Stomach smooth muscle (tissue), 2 donors: ENCODE data around the gene SEMA3F.
"Not testable (repeated sequence)": the region's sequence is repeated elsewhere in the genome, so short reads cannot be mapped to it uniquely, and the experiment has no call there.

Source experiments
- H3K27ac ChIP-seq: one replicate; pipeline ENCODE4 v1.7.0; 2013; ENCODE audit warnings: mild to moderate bottlenecking, low read length, inconsistent platforms
- H3K27me3 ChIP-seq, 2 donors: one replicate each; pipeline ENCODE4 v1.7.0; 2013; ENCODE audit warnings: low read length in 2 of 2; ENCODE audit not compliant: insufficient read depth in 2 of 2, control insufficient read depth in 1 of 2
- H3K36me3 ChIP-seq, 2 donors: one replicate each; pipeline ENCODE4 v1.7.0; 2013; ENCODE audit warnings: low read length in 2 of 2; ENCODE audit not compliant: control insufficient read depth in 2 of 2, insufficient read depth in 2 of 2
- H3K4me1 ChIP-seq: one replicate; pipeline ENCODE4 v1.7.0; 2013; ENCODE audit warnings: low read length; ENCODE audit not compliant: control insufficient read depth, insufficient read depth
- H3K4me3 ChIP-seq, 2 donors: one replicate each; pipeline ENCODE4 v1.7.0; 2013; ENCODE audit warnings: low read length in 2 of 2
- H3K9ac ChIP-seq, 2 donors: one replicate each; pipeline ENCODE4 v1.7.0; 2013; ENCODE audit warnings: low read length in 2 of 2, mild to moderate bottlenecking in 1 of 2
- H3K9me3 ChIP-seq, 2 donors: one replicate each; pipeline ENCODE4 v1.7.0; 2013; ENCODE audit warnings: low read length in 2 of 2; ENCODE audit not compliant: control insufficient read depth in 2 of 2
- donor health status: healthy.
- donor health status: Pancreatic carcinoma.

Gene SEMA3F

GRCh38 chr3:50203809-50204803 is 49.0 kb downstream of the SEMA3F start:
- Histone ChIP-seq H3K4me1 (peaks cover 10% of the 10 kb centered on the region), H3K9ac (no peak overlapping the region), H3K36me3 (no peaks in the 10 kb centered on the region), H3K27ac (no peak overlapping the region), H3K4me3 (no peak overlapping the region), H3K9me3 (no peaks in the 10 kb centered on the region), H3K27me3 (peaks cover 48 to 55% of the 10 kb centered on the region in 2 donors)

- H3K27ac ChIP-seq = no peak within 1 kb of the TSS
- no peaks in the 10 kb centered on the region for H3K36me3 ChIP-seq
- H3K4me1 ChIP-seq = peaks cover 10% of the 10 kb centered on the region
- no peaks in the 10 kb centered on the region for H3K9me3 ChIP-seq
- H3K27me3 ChIP-seq = peaks cover 48 to 55% of the 10 kb centered on the region in 2 donors
- H3K4me3 ChIP-seq = peak within 1 kb of the TSS in 1 of 2 donors; percentile 64
- no peak within 1 kb of the TSS for H3K9ac ChIP-seq
Observed at GRCh38 chr3:50204804-50205412, 49.8 kb downstream of the SEMA3F start, which contains the start of gene SLC38A3. SLC38A3 (plus strand) TSS chr3:50205271; CDS start chr3:50214200, 8,929 bp downstream.

GRCh38 chr3:50205413-50206276 is 50.5 kb downstream of the SEMA3F start:
- peak overlapping the region in 1 of 2 donors; percentile 64 for H3K4me3 ChIP-seq
- no peak overlapping the region for H3K27ac ChIP-seq
- no peaks in the 10 kb centered on the region for H3K9me3 ChIP-seq
- no peak overlapping the region for H3K9ac ChIP-seq
- H3K4me1 ChIP-seq = peaks cover 10% of the 10 kb centered on the region
- no peaks in the 10 kb centered on the region for H3K36me3 ChIP-seq
- H3K27me3 ChIP-seq = peaks cover 48 to 55% of the 10 kb centered on the region in 2 donors

- H3K9me3 ChIP-seq = no peaks in the 10 kb centered on the region
- H3K9ac ChIP-seq = no peak overlapping the region
- H3K4me1 ChIP-seq = peaks cover 10% of the 10 kb centered on the region
- H3K27me3 ChIP-seq = peaks cover 30 to 37% of the 10 kb centered on the region in 2 donors
- no peaks in the 10 kb centered on the region for H3K36me3 ChIP-seq
- H3K4me3 ChIP-seq = no peak overlapping the region
- no peak overlapping the region for H3K27ac ChIP-seq
Observed at GRCh38 chr3:50207359-50208042, 52.4 kb downstream of the SEMA3F start.

GRCh38 chr3:50208677-50209344 is 53.7 kb downstream of the SEMA3F start:
- H3K4me1 ChIP-seq = peaks cover 10% of the 10 kb centered on the region
- no peak overlapping the region for H3K27ac ChIP-seq
- H3K9ac ChIP-seq = no peak overlapping the region
- no peaks in the 10 kb centered on the region for H3K36me3 ChIP-seq
- H3K9me3 ChIP-seq = no peaks in the 10 kb centered on the region
- H3K27me3 ChIP-seq = peaks cover 17 to 24% of the 10 kb centered on the region in 2 donors
- no peak overlapping the region for H3K4me3 ChIP-seq

- no peaks in the 10 kb centered on the region for H3K36me3 ChIP-seq
- H3K27ac ChIP-seq = no peak overlapping the region
- H3K4me1 ChIP-seq = peaks cover 7% of the 10 kb centered on the region
- H3K27me3 ChIP-seq = peaks cover 7 to 13% of the 10 kb centered on the region in 2 donors
- no peaks in the 10 kb centered on the region for H3K9me3 ChIP-seq
- no peak overlapping the region for H3K9ac ChIP-seq
- H3K4me3 ChIP-seq = no peak overlapping the region
Observed at GRCh38 chr3:50210176-50210509, 55.0 kb downstream of the SEMA3F start.

GRCh38 chr3:50210510-50211367 is 55.6 kb downstream of the SEMA3F start:
- Histone ChIP-seq H3K27ac (no peak overlapping the region), H3K27me3 (peaks cover 5 to 7% of the 10 kb centered on the region in 2 donors), H3K9ac (no peak overlapping the region), H3K4me3 (no peak overlapping the region), H3K9me3 (no peaks in the 10 kb centered on the region), H3K36me3 (no peaks in the 10 kb centered on the region), H3K4me1 (peaks cover under 1% of the 10 kb centered on the region)

GRCh38 chr3:50211368-50211717 is 56.2 kb downstream of the SEMA3F start:
- H3K36me3 ChIP-seq, H3K9ac ChIP-seq, H3K4me3 ChIP-seq, H3K27me3 ChIP-seq, H3K27ac ChIP-seq, H3K9me3 ChIP-seq, H3K4me1 ChIP-seq: not testable (repeated sequence)

- no peaks in the 10 kb centered on the region for H3K4me1 ChIP-seq
- no peaks in the 10 kb centered on the region for H3K9me3 ChIP-seq
- no peak overlapping the region for H3K27ac ChIP-seq
- H3K36me3 ChIP-seq = no peaks in the 10 kb centered on the region
- no peak overlapping the region for H3K4me3 ChIP-seq
- no peaks in the 10 kb centered on the region for H3K27me3 ChIP-seq
- no peak overlapping the region for H3K9ac ChIP-seq
Observed at GRCh38 chr3:50211930-50212329, 56.8 kb downstream of the SEMA3F start.
